SK-N-SH (cell line): ENCODE results near the gene OMP. TPM values are rescaled to one million over a fixed set of nuclear protein-coding genes. Genes with fewer than 3 reads are reported as not detected.

ENCODE experiments used
- CTCF ChIA-PET: fragments of 300-600, 350-600 bp; formaldehyde crosslinking; extraction: SDS; loops from one replicate; lab custom pipeline; 2021; lab: Yijun Ruan, JAX
- POLR2A ChIA-PET: fragments of 350-600 bp; sonication (Branson Sonifier 250); formaldehyde crosslinking; extraction: SDS; loops from one replicate; lab custom pipeline; 2020; ENCODE audit warnings: antibody characterized with exemption, inconsistent platforms; lab: Yijun Ruan, JAX
- DNase-seq: peaks from one replicate; pipeline ENCODE4 v3.0.0; 2012
- H2AFZ ChIP-seq: fragments of 200-600 bp; sonication (generic); 2 replicates; pipeline ENCODE4 v1.8.1; 2016; ENCODE audit warnings: antibody characterized with exemption, mild to moderate bottlenecking, low read depth
- H3F3A ChIP-seq: fragments of 200-600 bp; sonication (generic); replicated peaks from 2 replicates; pipeline ENCODE3; 2016; ENCODE audit warnings: antibody characterized with exemption, mild to moderate bottlenecking; ENCODE audit not compliant: insufficient read depth
- H3K27ac ChIP-seq, 2 experiments: fragments of 200-500 bp in 1 of 2; fragments of 200-600 bp in 1 of 2; sonication (Bioruptor generic) in 1 of 2; sonication (generic), shearing (Covaris generic) in 1 of 2; 2 replicates each; pipeline versions ENCODE4 v1.5.1 to v1.6.1; 2014 to 2016; ENCODE audit warnings: low read depth in 2 of 2, inconsistent platforms in 1 of 2, low read length in 1 of 2, mild to moderate bottlenecking in 1 of 2, mixed read lengths in 1 of 2
- H3K27me3 ChIP-seq: fragments of 200-600 bp; sonication (generic), shearing (Covaris generic); 2 replicates; pipeline ENCODE4 v1.6.1; 2016; ENCODE audit warnings: mixed run types; ENCODE audit not compliant: insufficient read depth
- H3K36me3 ChIP-seq, 2 experiments: fragments of 200-500 bp in 1 of 2; fragments of 200-600 bp in 1 of 2; sonication (Bioruptor generic) in 1 of 2; sonication (generic) in 1 of 2; replicated peaks in 1 of 2; 2 replicates each; pipeline versions ENCODE3 to v1.5.1; 2014 to 2016; ENCODE audit warnings: low read length in 1 of 2, mild to moderate bottlenecking in 1 of 2; ENCODE audit not compliant: insufficient read depth in 2 of 2, control insufficient read depth in 1 of 2
- H3K4me1 ChIP-seq, 2 experiments: fragments of 200-500 bp in 1 of 2; fragments of 200-600 bp in 1 of 2; sonication (Bioruptor generic) in 1 of 2; sonication (generic), shearing (Covaris generic) in 1 of 2; 2 replicates each; pipeline versions ENCODE4 v1.5.1 to v1.6.1; 2014 to 2016; ENCODE audit warnings: low read depth in 1 of 2, low read length in 1 of 2, mixed run types in 1 of 2; ENCODE audit not compliant: insufficient read depth in 2 of 2, control insufficient read depth in 1 of 2
- H3K4me2 ChIP-seq: fragments of 200-600 bp; sonication (generic), shearing (Covaris generic); 2 replicates; pipeline ENCODE4 v1.6.1; 2017; ENCODE audit warnings: mixed run types
- H3K4me3 ChIP-seq, 2 experiments: fragments of 200-500 bp in 1 of 2; fragments of 200-600 bp in 1 of 2; sonication (Bioruptor generic) in 1 of 2; sonication (generic), shearing (Covaris generic) in 1 of 2; 2 replicates each; pipeline versions ENCODE4 v1.5.1 to v1.8.1; 2014 to 2016; ENCODE audit warnings: low read depth in 2 of 2, inconsistent platforms in 1 of 2, low read length in 1 of 2, mild to moderate bottlenecking in 1 of 2, mixed read lengths in 1 of 2, moderate library complexity in 1 of 2
- H3K79me2 ChIP-seq: fragments of 200-600 bp; sonication (generic); 2 replicates; pipeline ENCODE4 v1.8.1; 2017; ENCODE audit warnings: mild to moderate bottlenecking; ENCODE audit not compliant: insufficient read depth
- H3K9ac ChIP-seq: fragments of 200-600 bp; sonication (generic); 2 replicates; pipeline ENCODE4 v1.6.1; 2017; ENCODE audit warnings: mixed run types
- H3K9me2 ChIP-seq: fragments of 200-600 bp; sonication (generic); 2 replicates; pipeline ENCODE4 v1.6.1; 2017; ENCODE audit warnings: mixed run types
- H3K9me3 ChIP-seq: fragments of 200-600 bp; sonication (generic); 2 replicates; pipeline ENCODE4 v1.6.1; 2017; ENCODE audit warnings: mixed run types, mild to moderate bottlenecking, moderate library complexity
- H4K20me1 ChIP-seq: fragments of 200-600 bp; sonication (generic); 2 replicates; pipeline ENCODE4 v1.6.1; 2017; ENCODE audit warnings: mild to moderate bottlenecking, mixed run types; ENCODE audit not compliant: insufficient read depth
- CHD2 ChIP-seq: fragments of 150-350 bp; IDR thresholded peaks from 2 replicates; pipeline ENCODE4 v1.6.1; 2018; ENCODE audit warnings: low read length; ENCODE audit not compliant: partially characterized antibody
- ELF1 ChIP-seq: IDR thresholded peaks from 2 replicates; pipeline ENCODE4 v1.4.0; 2012
- EZH2phosphoT487 ChIP-seq: fragments of 200-600 bp; sonication (generic); IDR thresholded peaks from 2 replicates; pipeline ENCODE4 v1.6.1; 2017; ENCODE audit warnings: low read depth, mixed run types, mild to moderate bottlenecking, antibody characterized with exemption, moderate library complexity, borderline replicate concordance
- FOSL2 ChIP-seq: IDR thresholded peaks from 2 replicates; pipeline ENCODE4 v1.4.0; 2012; ENCODE audit warnings: low read depth, mild to moderate bottlenecking, moderate library complexity, borderline replicate concordance
- FOXJ3 ChIP-seq: sonication (generic); formaldehyde crosslinking; IDR thresholded peaks from 2 replicates; pipeline ENCODE4 v1.5.1; 2020; ENCODE audit warnings: mild to moderate bottlenecking, missing genetic modification reagents
- GABPA ChIP-seq: IDR thresholded peaks from 2 replicates; pipeline ENCODE4 v1.4.0; 2012; ENCODE audit warnings: low read depth, mild to moderate bottlenecking
- GATA2 ChIP-seq: sonication (generic); formaldehyde crosslinking; IDR thresholded peaks from 2 replicates; pipeline ENCODE4 v1.5.0; 2020; ENCODE audit warnings: mild to moderate bottlenecking, missing genetic modification reagents
- JUND ChIP-seq: IDR thresholded peaks from 2 replicates; pipeline ENCODE4 v1.4.0; 2012
- MAX ChIP-seq: IDR thresholded peaks from 2 replicates; pipeline ENCODE4 v1.4.0; 2012; ENCODE audit warnings: low read depth
- MEF2A ChIP-seq: IDR thresholded peaks from 2 replicates; pipeline ENCODE4 v1.4.0; 2012; ENCODE audit warnings: low read depth, borderline replicate concordance
- MXI1 ChIP-seq: IDR thresholded peaks from 2 replicates; pipeline ENCODE4 v1.6.1; 2012; ENCODE audit warnings: mild to moderate bottlenecking, low read depth, low read length, improper control_type of control experiment
- PBX3 ChIP-seq: IDR thresholded peaks from 2 replicates; pipeline ENCODE4; 2012
- POLR2AphosphoS5 ChIP-seq: IDR thresholded peaks from 2 replicates; pipeline ENCODE4 v1.6.1; 2012; ENCODE audit warnings: low read depth, low read length
- RCOR1 ChIP-seq: fragments of 150-350 bp; IDR thresholded peaks from 2 replicates; pipeline ENCODE4 v1.6.1; 2017; ENCODE audit warnings: antibody characterized with exemption, low read length
- REST ChIP-seq: IDR thresholded peaks from 2 replicates; pipeline ENCODE4 v1.6.1; 2012; ENCODE audit warnings: mild to moderate bottlenecking, low read depth, low read length, moderate library complexity
- RFX5 ChIP-seq: IDR thresholded peaks from 2 replicates; pipeline ENCODE4 v1.6.1; 2012; ENCODE audit warnings: mild to moderate bottlenecking, improper control_type of control experiment, low read length
- RXRA ChIP-seq: IDR thresholded peaks from 2 replicates; pipeline ENCODE4 v1.4.0; 2012; ENCODE audit warnings: low read depth, mild to moderate bottlenecking, borderline replicate concordance
- SMC3 ChIP-seq: IDR thresholded peaks from 2 replicates; pipeline ENCODE4 v1.6.1; 2012; ENCODE audit warnings: low read depth, low read length, improper control_type of control experiment
- TAF1 ChIP-seq: IDR thresholded peaks from 2 replicates; pipeline ENCODE4 v1.6.1; 2012; ENCODE audit warnings: low read depth, mild to moderate bottlenecking, low read length, moderate library complexity, borderline replicate concordance
- USF1 ChIP-seq: IDR thresholded peaks from 2 replicates; pipeline ENCODE4 v1.4.0; 2012; ENCODE audit warnings: low read depth, borderline replicate concordance
- USF2 ChIP-seq: fragments of 150-350 bp; IDR thresholded peaks from 2 replicates; pipeline ENCODE4 v1.6.1; 2017; ENCODE audit warnings: antibody characterized with exemption, low read length, low read depth, borderline replicate concordance
- WGBS: methylation state at CpG from one replicate; pipeline ENCODE4 v1.1.6; 2017; ENCODE audit warnings: low lambda C conversion rate; 5-methylcytosine and 5-hydroxymethylcytosine counted together
- polyA plus RNA-seq, 3 experiments: library from polyadenylated mRNA; depleted of rRNA; stranded (reverse); fragments of >200 nt; gene quantifications; 2 replicates each; pipeline ENCODE4 v1.2.3, GENCODE V29; 2012

OMP gene
- polyA plus RNA-seq, 1 of the 3 experiments (the other 2 are of a cell fraction), result 0.20 TPM

- 92% methylated on average over 3 of the region's 3 CpGs for WGBS
- TF ChIP-seq MEF2A (no peak), POLR2AphosphoS5 (no peak), MAX (no peak), FOXJ3 (CRISPR knock-in tag) (no peak), MXI1 (no peak), GATA2 (CRISPR knock-in tag) (no peak), REST (no peak), PBX3 (no peak), RFX5 (no peak), FOSL2 (no peak), ELF1 (no peak)
- TF ChIP-seq, all 33 proteins: peak for 0
- POLR2A ChIA-PET, result no interaction called here
Measured at GRCh38 chr11:77111277-77111676, 8.6 kb downstream of the OMP start.

GRCh38 chr11:77111946-77112345 lies 9.3 kb downstream of the OMP start:
- no peak overlapping the region for H3K4me3 ChIP-seq
- no peaks in the 10 kb centered on the region for H3K27me3 ChIP-seq
- no peaks in the 10 kb centered on the region for H3K36me3 ChIP-seq
- CTCF ChIA-PET, result interaction anchor here (1.0 to 11.2 kb wide), 10 partner anchors 11 to 84 kb away, joined by 3 to 111 read pairs (median 8); partner anchors contain the start of gene MYO7A
- H3K9me2 ChIP-seq, result no peaks in the 10 kb centered on the region
- H3K79me2 ChIP-seq, result peaks cover 10% of the 10 kb centered on the region; the same call in 1 of the 2 replicates
- DNase-seq, result no peak
- H3F3A ChIP-seq, result peaks cover 16% of the 10 kb centered on the region
- no peaks in the 10 kb centered on the region for H4K20me1 ChIP-seq
- H3K9ac ChIP-seq, result no peak overlapping the region
- H3K9me3 ChIP-seq, result no peaks in the 10 kb centered on the region
- H2AFZ ChIP-seq, result no peak overlapping the region
- WGBS, result 98% methylated on average over 6 of the region's 6 CpGs
- no peak overlapping the region for H3K4me2 ChIP-seq
- no peak overlapping the region for H3K27ac ChIP-seq
- peaks cover 19 to 39% of the 10 kb centered on the region in 2 experiments; a peak in 3 of 4 replicates for H3K4me1 ChIP-seq
- POLR2A ChIA-PET, result interaction anchor here (0.7 kb wide), 1 partner anchor 38 kb away, joined by 3 read pairs; no protein-coding TSS in a partner anchor
- TF ChIP-seq USF2 (no peak), CHD2 (no peak), EZH2phosphoT487 (no peak), USF1 (no peak), JUND (no peak), POLR2AphosphoS5 (no peak), RXRA (no peak), SMC3 (no peak), TAF1 (no peak), GABPA (no peak), RCOR1 (no peak)

More at GRCh38 chr11:77111277-77111676, 8.6 kb downstream of the OMP start:
- no peak overlapping the region for H3K9ac ChIP-seq
- H4K20me1 ChIP-seq, result no peaks in the 10 kb centered on the region
- no peaks in the 10 kb centered on the region for H3K36me3 ChIP-seq
- H3K4me2 ChIP-seq, result no peak overlapping the region
- H3K79me2 ChIP-seq, result peaks cover 10% of the 10 kb centered on the region; the same call in 1 of the 2 replicates
- H3K9me2 ChIP-seq, result no peaks in the 10 kb centered on the region
- H3F3A ChIP-seq, result peaks cover 16% of the 10 kb centered on the region
- no peak overlapping the region for H2AFZ ChIP-seq
- H3K27ac ChIP-seq, result no peak overlapping the region
- CTCF ChIA-PET, result interaction anchor here (1.7 to 11.2 kb wide), 5 partner anchors 11 to 77 kb away, joined by 4 to 111 read pairs (median 12); partner anchors contain the start of gene MYO7A
- no peaks in the 10 kb centered on the region for H3K27me3 ChIP-seq
- H3K4me1 ChIP-seq, result peaks cover 22 to 46% of the 10 kb centered on the region in 2 experiments; a peak in 3 of 4 replicates
- H3K4me3 ChIP-seq, result no peak overlapping the region
- DNase-seq, result no peak
- H3K9me3 ChIP-seq, result no peaks in the 10 kb centered on the region
